Lower leg skin (tissue), 3 donors: ENCODE measurements around the gene METTL6.

ENCODE experiments used
- CTCF ChIP-seq, 3 donors: fragments of 450-650 bp; IDR thresholded peaks; one replicate each; pipeline ENCODE4 v1.5.1; 2016; ENCODE audit warnings: antibody characterized with exemption in 3 of 3, mild to moderate bottlenecking in 3 of 3, moderate library complexity in 2 of 3
- POLR2A ChIP-seq, 2 donors: fragments of 450-650 bp; IDR thresholded peaks; one replicate each; pipeline ENCODE4 v1.6.1; 2016 to 2017; ENCODE audit warnings: antibody characterized with exemption in 2 of 2, mild to moderate bottlenecking in 1 of 2, moderate library complexity in 1 of 2

GRCh38 chr3:15387171-15387581, 40.2 kb downstream of the METTL6 start:
- TF ChIP-seq CTCF (IDR thresholded peaks at IDR 0.05) (no peak), POLR2A (IDR thresholded peaks at IDR 0.05) (no peak)
